Prostate gland (tissue), 2 donors: ENCODE results near the gene TEX55.

ENCODE experiments used
- POLR2A ChIP-seq: fragments of 450-650 bp; IDR thresholded peaks from one replicate; pipeline ENCODE4 v1.6.1; 2016; ENCODE audit warnings: antibody characterized with exemption, mild to moderate bottlenecking
- POLR2AphosphoS5 ChIP-seq: sonication (generic); formaldehyde crosslinking; IDR thresholded peaks from one replicate; pipeline ENCODE4 v1.6.1; 2017; ENCODE audit warnings: antibody characterized with exemption
- TF ChIP-seq, protein P1 (sequence below), 4 experiments: fragments of 200-600 bp in 2 of 4; fragments of 450-650 bp in 2 of 4; sonication (generic) in 2 of 4; IDR thresholded peaks; 1 replicate in 3 of 4; 2 replicates in 1 of 4; pipeline ENCODE4 v1.5.1; 2016 to 2019; ENCODE audit warnings: antibody characterized with exemption in 4 of 4, mild to moderate bottlenecking in 2 of 4, moderate library complexity in 2 of 4

DNA sequence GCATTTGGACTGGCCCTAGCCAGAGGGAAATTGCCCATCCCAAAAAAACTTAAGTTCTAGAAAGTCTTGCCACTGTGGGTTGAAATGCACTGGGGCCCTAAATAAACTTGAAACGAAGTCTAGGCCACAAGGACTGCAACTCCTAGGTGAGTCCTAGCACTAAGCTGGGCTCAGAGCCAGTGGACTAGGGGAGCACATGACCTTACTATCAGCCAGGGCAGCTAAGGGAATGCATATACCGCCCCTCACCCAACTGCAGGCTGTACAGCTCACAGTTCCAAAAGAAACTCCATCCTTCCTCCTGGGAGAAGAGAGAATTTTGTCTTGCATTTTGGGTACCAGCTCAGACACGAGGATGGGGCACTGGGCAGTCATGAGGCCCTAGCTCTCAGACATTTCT is 23.6 kb upstream of the TEX55 start:
- TF ChIP-seq, protein P1, sequence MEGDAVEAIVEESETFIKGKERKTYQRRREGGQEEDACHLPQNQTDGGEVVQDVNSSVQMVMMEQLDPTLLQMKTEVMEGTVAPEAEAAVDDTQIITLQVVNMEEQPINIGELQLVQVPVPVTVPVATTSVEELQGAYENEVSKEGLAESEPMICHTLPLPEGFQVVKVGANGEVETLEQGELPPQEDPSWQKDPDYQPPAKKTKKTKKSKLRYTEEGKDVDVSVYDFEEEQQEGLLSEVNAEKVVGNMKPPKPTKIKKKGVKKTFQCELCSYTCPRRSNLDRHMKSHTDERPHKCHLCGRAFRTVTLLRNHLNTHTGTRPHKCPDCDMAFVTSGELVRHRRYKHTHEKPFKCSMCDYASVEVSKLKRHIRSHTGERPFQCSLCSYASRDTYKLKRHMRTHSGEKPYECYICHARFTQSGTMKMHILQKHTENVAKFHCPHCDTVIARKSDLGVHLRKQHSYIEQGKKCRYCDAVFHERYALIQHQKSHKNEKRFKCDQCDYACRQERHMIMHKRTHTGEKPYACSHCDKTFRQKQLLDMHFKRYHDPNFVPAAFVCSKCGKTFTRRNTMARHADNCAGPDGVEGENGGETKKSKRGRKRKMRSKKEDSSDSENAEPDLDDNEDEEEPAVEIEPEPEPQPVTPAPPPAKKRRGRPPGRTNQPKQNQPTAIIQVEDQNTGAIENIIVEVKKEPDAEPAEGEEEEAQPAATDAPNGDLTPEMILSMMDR (IDR thresholded peaks at IDR 0.05), result no peak
- TF ChIP-seq POLR2A (no peak), POLR2AphosphoS5 (no peak)
